GM21786 (cell line): ENCODE measurements around the gene HPS1.

Experiments
- ATAC-seq: cut with Tn5 transposase; IDR thresholded peaks from one replicate; pipeline ENCODE4 v1.9.1; 2021; ENCODE audit not compliant: unreplicated experiment

Gene HPS1

DNA sequence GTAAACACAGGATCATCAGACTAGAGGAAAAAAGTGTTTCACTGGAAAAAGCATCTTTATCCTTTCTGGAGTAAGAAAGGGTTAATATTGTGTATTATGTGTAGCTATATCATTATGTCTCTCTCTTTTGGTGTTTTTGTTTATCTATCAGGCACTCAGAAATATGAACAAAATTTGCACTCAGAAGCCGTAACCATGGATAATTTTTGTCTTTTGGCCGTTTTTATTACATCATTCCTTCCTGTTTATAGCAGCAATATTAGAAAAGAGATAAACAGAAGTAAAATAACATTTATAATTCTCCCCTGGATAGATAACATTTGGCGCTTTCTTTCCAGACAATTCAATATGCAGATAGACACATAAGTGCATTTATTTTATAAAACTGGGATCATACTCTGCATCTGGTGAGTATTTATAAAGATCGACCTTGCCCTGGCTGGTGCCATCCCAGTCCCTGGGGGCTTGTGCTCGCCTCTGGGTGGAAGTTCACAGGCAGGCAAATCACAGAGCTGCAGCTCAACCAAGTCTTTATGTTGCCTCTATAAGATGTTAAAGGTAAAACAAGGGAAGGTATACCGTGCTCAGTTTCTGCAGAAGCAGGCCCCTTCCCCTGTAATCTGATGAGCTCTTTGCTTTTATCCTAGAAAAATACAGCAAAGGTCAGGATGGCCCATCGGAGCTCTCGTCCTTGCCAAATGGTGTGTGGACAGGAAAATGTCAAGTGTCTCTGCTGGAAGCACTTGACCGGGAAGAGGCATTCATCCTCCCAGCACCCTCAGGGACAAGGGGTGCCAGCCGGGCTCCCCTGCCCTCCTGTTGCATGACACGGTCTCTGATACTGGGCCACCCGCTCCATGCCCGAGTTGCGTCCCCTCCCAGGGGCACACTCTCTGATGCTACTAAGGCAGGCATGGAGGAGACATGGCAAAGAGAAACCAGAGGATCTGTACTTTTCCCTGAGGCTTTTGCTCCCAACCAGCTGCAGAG, 75.6 kb downstream of the HPS1 start:
- ATAC-seq = no peak

DNA sequence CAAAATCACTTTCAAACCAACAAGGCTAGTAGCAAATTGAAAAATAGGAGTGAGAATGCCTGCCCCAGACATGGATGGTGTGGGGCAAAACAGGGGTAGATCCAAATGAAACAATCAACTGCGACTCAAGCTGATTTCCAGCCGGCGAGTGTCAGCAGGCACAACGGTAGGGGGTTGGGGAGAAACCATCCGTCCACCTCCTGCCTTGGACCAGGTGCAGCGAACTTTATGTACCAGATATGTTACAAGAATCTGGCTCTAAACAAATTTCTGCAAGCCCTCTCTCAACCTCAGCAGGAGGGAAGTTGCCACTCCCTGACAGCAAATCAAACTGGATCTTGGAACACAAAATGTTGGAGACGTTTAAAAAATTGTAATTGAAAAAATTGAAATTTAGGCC, 76.9 kb downstream of the HPS1 start:
- ATAC-seq = no peak

- no peak for ATAC-seq
Measured at GRCh38 chr10:98368644-98369043, 78.1 kb downstream of the HPS1 start.

- no peak for ATAC-seq
Measured at GRCh38 chr10:98367604-98368451, 78.9 kb downstream of the HPS1 start.
